NCI-H2107 treated with DMSO at 0.1 percent for 48 hours (cell line): ENCODE results near the gene OR13C3.
"Not testable (repeated sequence)": the region's sequence is repeated elsewhere in the genome, so short reads cannot be mapped to it uniquely, and the experiment has no call there.

Experiments
- DNase-seq: peaks from one replicate; lab custom pipeline; 2025; ENCODE audit not compliant: unreplicated experiment; lab: John Stamatoyannopoulos, UW

The OR13C3 gene

DNA sequence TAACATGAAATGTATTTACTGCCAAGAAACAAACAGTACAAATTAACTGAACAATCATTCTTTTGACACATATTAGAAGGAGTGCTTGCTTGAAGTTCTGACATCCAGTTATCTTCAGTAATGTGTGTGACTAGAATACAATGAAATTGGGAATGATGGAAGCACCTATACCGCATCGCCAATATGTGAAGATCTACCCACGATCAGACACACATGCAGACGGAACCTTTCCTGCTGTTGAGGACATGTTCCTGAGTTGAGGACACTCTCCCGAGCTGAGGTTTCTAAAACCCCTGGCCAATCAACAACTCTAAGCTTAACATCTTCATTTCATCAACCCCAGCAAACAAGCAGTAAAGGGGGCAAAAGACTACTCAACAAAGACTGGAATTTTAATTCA, at the start of gene OR13C3:
Gene OR13C3, minus strand, starts transcription at position 101 of the 400 bp plus-strand sequence. CDS start 133 bp downstream, outside the sequence.
- DNase-seq: no peak

DNA sequence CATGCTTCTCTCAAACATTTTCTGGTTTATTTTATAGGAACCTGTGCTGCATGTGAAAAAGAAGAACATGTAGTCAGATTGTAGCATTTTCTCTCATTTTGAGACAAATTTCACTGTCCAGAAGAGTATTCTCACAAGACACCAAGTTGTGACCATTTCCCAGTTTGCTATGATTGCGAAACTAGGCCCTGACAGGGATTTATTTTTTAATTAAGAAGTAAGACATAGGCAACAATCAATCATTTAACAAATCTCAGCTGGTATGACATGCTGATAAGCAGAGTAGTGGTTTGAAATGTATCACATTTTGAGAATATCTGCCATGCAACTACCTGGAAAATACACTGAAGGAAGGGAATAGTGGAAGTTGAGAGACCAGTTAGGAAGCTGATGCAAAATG, 43.9 kb upstream of the OR13C3 start:
- no peak for DNase-seq

DNA sequence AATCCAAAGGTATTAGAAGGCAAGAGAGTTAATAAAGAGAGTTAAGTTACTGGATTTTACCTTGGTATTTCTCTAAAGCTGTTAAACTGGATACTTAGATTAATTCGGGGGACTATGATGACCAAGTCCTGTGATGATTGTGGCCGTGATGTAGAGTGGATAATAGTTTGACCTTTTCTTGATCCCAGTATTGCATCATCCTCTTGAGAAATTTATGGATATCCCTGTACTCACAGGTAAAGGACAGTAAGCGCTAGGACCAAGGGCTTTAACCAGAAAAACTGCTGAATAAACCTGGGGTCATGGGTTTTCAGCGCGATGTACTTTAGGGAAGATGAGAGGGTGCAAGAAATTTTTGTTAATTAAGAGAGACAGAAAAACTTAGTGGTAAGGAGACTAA, 40.6 kb upstream of the OR13C3 start:
- DNase-seq: no peak

DNA sequence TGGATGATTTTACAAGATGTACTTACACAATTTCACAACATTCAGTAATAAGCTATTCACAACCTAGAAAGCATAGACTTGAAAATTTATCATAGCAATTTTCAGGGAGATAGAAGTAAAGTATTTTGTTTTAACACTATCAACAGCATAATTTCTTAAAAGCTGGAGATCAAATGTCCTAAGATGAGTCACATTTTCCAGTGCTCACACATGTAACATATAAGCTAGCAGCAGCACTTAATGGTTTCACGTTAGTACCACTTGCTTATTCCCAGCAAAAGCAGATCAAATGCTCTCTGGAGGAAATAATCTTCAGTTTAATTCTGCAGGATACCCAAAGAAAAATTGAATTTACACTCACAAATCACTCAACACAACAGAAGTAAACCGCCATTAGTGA, 38.8 kb upstream of the OR13C3 start:
- DNase-seq: no peak

DNA sequence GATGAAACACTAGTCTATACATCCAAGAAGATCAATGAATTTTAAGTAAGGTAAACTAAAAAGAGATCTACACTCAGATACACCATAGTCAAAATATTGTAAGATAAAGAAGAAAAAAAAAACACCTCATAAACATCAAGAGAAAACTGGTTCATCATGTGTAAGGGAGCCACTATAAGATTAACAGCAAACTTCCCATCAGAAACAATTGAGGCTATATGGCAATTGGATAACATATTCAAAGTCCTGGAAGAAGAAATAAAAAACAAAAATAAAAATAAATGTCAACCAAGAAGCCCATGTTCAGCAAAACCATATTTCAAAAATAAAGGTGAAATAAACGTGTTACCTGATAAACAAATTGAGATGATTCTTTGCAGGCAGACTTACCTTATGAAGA, 36.0 kb upstream of the OR13C3 start:
- DNase-seq: no peak

DNA sequence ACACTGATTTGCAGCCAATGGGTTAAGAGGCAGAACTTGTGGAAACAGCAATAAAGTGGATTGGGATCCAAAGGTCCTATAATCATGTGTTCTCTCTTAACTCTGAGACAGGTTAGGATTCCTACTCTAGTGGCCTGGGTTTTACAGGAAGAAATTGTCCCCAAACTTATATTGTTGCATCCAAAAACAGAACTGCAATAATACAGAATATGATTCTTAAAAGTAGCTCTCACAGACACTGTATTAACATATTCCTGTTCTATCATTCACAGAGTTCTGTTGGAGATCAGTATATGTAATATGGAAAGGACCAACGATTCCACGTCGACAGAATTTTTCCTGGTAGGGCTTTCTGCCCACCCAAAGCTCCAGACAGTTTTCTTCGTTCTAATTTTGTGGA, 32.2 kb upstream of the OR13C3 start, which contains the start of gene OR13C8:
Gene OR13C8, plus strand, starts transcription at position 301 of the 400 bp plus-strand sequence. Its CDS starts 0 bp downstream, at position 301.
- DNase-seq: no peak

DNA sequence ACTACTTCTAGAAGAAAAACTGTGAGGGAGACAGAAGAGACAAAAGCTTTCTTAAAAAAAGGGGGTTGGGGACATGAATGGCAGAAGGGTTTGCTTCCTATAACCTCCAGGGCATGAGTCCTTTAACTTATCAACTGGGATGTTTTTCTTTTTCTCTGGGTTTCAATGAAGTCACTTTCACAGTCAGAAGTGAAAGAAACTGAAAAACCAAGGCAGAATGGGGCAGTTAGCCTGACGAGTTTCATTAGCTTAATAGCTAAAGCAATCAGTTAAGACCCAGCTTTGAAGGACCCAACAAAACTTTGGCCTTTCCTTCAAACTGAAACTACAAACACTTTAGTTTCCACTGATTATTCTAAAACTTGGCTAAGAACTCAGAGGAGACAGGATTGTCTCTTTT, 27.7 kb upstream of the OR13C3 start:
- DNase-seq: no peak

DNA sequence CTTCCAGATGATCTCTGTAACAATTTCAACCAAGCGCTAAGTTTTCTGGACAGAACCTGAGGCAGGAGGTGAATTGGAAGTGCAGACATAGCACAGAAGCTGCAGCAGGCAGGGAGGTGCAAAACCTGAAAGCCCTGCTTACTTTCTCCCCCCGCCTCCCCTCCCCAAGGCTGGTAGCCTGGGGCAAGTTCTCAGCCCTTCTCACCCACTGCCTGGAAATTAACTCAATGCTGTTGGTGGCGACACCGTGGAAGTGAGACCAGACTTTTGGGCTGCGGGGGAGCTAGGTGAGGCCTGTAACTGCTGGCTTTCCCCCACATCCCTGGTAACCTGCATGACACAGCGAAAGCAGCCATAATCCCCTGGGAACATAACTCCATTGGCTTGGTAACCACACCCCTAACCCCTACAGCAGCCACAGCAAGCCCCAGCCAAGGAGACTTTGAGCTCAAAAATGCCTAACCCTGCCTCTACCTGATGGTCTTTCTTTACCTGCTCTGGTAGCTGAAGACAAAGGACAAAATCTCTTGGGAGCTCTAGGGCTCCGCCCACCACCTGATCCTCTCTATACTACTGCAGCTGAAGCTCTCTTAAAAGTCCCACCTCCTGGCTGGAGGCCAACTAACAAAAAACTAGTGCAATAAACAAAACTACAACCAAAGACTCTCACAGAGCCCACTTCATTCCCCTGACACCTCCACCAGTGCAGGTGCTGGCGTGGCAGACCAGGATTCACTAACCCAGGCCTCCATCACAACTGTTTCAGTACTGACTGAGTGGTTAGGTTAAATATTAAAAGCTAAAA, 20.4 kb upstream of the OR13C3 start:
- DNase-seq: peak; percentile 14

DNA sequence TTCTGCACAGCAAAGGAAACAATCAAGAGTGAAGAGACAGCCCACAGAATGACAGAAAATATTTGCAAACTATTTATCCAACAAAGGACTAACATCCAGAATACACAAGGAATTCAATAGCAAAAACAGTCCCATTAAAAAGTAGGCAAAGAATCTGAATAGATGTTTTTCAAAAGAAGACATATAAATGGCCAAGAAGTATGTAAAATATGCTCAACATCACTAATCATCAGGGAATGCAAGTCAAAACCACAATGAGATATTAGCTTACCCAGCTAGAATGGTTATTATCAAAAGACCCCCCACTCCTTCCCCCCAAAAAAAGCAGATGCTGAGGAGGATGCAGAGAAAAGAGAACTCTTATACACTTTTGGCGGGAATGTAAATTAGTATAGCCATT, 18.9 kb upstream of the OR13C3 start:
- no peak for DNase-seq

DNA sequence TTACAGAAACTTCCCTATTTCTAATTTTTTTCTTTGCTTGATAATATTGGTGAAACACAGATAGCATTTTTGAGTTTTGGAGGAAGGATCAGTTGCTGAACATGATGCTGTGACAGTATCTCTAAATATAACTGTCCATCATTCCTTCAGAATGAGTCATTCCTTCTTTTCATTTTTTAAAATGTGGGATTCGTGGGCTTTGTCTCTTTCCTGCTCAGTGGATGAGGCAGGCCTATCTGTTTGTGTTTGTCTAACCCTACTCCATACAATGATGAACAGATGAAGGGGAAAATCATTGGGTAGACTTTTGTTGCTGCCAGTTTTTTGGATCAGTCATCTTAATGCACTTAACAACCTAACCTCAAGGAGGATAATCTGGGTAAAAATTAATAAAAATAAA, 16.6 kb upstream of the OR13C3 start:
- DNase-seq: no peak

DNA sequence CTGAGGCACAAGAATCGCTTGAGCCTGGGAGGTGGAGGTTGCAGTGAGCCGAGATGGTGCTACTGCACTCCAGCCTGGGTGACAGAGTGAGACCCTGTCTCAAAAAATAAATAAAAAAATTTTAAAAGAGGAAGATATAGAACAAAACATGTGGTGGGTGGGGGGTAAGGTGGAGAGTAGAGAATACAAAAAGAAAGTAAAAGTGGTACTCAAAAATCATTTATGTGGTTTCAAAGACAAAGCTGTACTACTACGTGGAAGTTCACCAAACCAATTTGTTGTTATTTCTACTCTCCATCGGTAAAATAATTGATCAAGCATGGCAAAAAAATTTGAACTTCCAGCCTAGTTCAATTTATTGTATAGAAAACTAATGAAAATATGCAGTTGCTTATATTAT, 8.0 kb upstream of the OR13C3 start:
- DNase-seq: no peak

DNA sequence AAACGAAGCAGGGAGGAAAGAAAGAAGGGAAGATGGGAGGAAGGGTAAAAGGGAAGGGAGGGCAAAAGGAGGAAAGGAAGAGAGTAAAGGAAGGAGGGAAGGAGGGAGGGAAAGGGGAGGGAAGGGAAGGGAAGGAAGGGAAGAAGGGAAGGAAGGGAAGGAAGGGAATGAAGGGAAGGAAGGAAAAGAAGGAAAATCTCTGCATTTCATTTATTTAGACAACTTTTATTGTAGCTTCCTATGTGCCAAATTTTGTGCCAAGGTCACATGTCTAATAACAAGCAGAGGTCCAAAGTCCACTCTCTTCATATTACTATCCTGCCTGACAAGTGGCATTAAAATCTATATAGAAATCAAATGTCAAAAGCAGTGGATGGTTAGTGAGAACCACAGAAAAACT, 2.6 kb upstream of the OR13C3 start:
- DNase-seq: no peak

DNA sequence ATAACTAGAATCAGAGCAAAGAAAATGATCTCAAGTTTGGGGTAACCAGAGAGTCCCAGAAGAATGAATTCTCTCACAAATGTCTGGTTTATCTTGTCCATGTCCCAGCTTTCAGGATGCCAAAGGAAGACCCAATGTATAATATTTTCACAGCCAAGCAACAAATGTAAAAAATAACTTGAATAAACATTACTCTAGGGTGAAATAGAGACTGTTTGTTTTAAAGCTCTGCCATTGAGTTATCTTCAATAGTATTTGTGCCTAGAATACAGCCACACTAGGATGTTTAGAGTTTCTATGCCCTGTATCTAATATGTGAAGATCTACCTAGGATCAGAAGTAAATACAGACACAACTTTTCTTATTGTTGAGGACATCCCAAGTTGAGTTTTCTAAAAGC, 9.5 kb downstream of the OR13C3 start, which contains the start of gene OR13C4:
Gene OR13C4, minus strand, starts transcription at position 101 of the 400 bp plus-strand sequence. Its CDS starts 0 bp downstream, at position 101.
- no peak for DNase-seq

DNA sequence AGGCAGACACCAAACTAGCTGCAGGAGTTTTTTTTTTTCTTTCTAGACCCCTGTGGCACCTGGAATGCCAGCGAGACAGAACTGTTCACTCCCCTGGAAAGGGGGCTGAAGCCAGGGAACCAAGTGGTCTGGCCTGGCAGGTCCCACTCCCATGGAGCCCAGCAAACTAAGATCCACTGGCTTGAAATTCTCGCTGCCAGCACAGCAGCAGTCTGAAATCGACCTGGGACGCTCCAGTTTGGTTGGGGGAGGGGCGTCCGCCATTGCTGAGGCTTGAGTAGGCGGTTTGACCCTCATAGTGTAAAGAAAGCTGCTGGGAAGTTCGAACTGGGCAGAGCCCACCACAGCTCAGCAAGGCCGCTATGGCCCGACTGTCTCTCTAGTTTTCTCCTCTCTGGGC, 16.4 kb downstream of the OR13C3 start:
- not testable (repeated sequence) for DNase-seq

DNA sequence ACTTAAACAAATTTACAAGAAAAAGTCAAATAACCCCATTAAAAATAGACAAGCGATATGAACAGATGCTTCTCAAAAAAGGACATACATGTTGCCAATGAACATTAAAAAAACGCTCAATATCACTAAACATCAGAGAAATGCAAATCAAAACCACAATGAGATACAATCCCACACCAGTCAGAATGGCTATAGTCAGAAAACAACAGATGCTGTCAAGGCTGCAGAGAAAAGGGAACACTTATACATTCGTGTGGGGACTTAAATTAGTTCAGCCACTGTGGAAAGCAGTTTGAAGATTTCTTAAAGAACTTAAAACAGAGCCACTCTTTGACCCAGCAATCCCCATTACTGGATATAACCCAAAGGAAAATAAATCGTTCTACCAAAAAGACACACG, 21.8 kb downstream of the OR13C3 start:
- no peak for DNase-seq

DNA sequence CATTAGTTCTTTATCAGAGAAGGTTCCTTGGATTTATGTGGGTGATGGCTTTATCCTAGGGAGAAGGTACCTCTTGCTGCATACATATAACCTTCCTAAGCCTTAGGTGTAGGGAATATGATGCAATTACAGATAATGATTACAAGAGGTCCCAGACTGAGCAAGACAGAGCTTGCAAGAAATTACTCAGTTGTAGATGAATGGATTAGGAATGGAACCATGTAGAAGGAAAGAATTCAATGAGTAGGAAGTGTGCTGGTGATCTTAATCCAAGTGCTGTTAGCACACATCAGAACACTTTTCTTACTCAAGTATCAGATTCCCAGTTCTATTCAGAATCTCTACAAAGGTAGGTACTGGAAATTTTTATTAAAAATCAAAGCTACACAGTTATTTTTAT, 30.1 kb downstream of the OR13C3 start:
- no peak for DNase-seq

DNA sequence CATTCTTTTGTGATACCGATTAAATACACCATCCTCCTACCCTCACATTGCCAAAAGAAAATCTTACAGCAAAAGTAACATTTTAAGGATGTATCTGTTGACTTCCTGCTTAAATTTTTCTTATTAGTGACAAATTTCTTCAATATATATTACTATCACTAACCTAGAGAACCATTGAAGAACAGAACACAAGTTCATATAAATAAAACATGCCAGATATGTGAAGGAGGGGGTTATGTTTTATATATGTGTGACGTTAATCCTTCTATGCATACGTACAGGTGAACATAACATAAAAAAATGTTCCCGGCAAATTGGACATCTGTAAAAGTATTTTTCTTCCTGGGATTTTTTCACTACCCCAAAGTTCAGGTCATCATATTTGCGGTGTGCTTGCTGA, 32.7 kb downstream of the OR13C3 start, which contains the start of gene OR13F1:
Gene OR13F1, plus strand, starts transcription at position 301 of the 400 bp plus-strand sequence. Its CDS starts 0 bp downstream, at position 301.
- no peak for DNase-seq

DNA sequence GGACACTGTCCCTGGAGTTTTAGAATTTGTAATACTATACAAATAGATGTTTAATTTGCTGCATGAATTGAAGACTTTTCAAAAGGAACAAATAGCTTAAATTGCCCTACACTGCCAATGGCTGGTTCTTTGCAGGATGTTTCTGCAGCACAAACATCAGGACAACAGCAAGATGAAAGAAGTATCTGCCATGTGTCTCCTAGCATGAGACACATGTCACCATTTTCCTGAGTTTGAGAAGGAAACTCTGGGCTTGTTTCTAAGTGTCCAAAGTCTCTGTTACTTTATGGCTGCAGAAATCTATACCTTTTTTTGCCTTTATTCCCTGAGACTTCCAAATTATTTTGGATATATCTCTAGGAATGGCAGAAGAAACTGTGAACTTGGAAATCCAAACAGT, 33.2 kb downstream of the OR13C3 start:
- no peak for DNase-seq

DNA sequence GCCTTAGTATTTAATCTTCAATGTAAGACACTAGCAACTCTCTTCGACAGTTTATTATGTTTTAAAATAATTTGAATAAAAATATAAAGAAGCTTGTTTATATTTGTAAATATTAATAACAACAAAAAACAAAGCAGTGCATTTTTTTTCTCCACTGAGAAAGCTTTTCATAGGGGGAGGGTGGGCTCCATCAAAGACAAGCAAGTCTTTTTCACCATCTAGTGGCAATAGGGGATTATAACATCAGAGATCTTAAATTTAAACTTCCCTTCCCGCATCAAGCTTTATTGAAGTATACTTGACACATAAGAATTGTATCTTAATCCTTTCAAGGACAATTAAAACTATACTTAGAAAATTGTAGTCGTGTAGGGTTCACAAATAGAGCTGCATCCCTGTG, 41.8 kb downstream of the OR13C3 start:
- DNase-seq: no peak
